Measurements from ENCODE around the gene MRPS21.

Gene MRPS21

DNA sequence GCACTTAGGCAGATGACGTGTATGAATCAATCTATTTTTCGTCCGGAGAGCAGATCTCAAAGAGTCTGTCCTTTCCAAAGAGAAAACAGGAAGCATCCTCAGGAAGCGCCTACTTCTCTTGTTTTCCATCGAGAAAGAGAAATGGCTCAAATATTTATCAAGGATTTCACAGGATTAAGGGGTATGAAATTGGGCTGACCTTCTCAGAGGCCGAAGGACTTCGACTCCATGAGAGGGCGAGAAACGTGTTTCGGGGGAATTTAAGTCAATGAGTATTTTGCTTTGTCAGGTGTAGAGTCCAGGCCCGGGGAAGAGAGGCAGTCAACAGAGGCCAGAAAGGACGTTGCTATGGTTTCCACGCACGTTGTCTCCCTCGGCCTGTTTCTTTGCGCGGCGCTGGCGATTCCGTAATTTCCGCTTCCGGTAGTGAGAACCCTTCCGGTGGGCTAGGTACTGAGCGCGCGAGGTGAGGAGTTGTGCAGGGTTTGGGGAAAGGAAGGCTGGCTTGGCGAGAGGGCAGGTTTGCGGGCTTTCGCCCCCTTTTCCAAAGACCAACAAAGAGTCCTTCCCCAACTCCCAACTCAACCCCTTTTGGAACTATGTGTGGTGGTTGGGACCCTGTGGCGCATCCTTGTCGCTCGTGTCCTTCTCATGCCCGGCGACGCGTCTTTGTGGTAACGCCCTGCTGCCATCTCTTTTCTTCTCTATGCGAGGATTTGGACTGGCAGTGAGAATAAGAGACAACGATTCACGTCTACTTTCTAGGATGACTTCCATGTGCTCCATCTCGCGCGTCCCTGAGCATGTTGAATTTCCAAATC is at the start of gene MRPS21:
MRPS21 (plus strand) TSS at position 429 of the 821 bp plus-strand sequence. CDS start 506 bp downstream, outside the sequence.
- FAIRE-seq (no peak), DNase-seq (ENCODE audit: low spot score) (peak; percentile 70)

GRCh38 chr1:150249936-150250335 is 43.7 kb upstream of the MRPS21 start:
- no peak for FAIRE-seq
- DNase-seq (ENCODE audit: low spot score) = no peak

DNA sequence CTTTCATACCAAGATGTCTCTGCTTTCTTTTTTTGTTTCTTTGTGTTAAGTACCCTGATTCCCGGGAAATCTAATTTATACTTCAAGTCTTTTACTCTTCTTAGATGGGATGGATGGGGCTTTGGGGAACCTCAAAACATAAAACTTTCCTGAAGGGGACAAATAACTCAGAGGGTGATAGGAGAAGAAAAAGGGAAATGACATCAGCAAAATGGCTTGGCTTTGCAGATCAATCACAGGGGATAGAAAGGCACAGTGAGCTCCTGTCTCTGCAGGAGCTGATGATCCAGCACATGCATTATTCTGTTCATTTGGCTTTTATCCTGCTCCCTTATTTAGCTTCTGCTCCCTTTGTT is 37.5 kb upstream of the MRPS21 start:
- no peak for DNase-seq (ENCODE audit: low spot score)
- no peak for FAIRE-seq

GRCh38 chr1:150256554-150257341 is 36.9 kb upstream of the MRPS21 start:
- FAIRE-seq (no peak), DNase-seq (ENCODE audit: low spot score) (no peak)

DNA sequence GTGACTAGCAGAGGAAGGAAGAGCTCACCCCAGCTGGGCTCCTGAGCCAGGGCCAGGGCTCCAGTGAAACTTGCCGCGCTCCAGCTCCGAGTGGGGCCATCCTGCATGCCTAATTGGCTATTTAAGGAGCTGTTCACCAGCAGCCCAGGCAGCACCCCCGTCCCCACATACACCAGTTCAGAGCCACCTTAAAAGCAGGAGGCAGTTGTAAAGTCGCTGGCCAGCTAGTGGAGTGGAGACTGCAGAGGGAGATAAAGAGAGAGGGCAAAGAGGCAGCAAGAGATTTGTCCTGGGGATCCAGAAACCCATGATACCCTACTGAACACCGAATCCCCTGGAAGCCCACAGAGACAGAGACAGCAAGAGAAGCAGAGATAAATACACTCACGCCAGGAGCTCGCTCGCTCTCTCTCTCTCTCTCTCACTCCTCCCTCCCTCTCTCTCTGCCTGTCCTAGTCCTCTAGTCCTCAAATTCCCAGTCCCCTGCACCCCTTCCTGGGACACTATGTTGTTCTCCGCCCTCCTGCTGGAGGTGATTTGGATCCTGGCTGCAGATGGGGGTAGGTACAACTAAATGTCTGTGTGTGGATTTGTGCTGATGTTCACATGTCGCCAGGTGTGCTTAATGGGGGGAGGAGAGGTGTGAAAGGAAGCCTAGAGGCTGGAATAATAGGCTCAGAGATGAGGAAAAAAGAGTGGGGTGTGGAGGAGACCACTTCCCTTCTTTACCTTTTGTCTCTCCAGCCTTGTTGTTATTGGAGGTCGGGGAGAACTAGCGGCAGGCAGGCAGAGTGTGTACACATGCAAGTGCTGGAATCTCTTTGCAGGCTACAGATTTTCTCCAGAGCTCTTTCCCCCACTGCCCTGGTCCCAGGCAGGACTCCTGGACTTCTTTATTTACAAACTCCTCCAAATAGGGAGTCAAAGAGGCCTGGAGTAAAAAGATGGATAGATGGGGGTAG is 35.8 kb upstream of the MRPS21 start, which contains the start of gene CA14:
CA14 (plus strand) TSS at position 151 of the 962 bp plus-strand sequence; CDS start at position 506, 355 bp downstream.
- DNase-seq (ENCODE audit: low spot score) = no peak
- FAIRE-seq = no peak

GRCh38 chr1:150259217-150259616 is 34.4 kb upstream of the MRPS21 start:
- DNase-seq (ENCODE audit: low spot score) = no peak
- FAIRE-seq = no peak

- no peak for FAIRE-seq
- no peak for DNase-seq (ENCODE audit: low spot score)
Observed at GRCh38 chr1:150259758-150260669, 33.6 kb upstream of the MRPS21 start.

DNA sequence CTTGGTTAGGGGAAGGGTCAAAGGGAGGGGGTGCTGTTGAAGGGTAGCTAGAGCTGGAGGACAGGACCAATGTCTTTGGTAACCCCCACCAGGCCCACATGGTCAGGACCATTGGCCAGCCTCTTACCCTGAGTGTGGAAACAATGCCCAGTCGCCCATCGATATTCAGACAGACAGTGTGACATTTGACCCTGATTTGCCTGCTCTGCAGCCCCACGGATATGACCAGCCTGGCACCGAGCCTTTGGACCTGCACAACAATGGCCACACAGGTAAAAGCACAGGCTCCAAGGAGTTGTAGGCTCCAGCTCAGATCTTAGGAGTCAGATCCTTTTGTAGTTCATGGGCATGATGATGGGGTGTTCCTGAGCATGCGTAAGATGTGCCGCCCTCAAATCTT is 32.3 kb upstream of the MRPS21 start:
- FAIRE-seq (no peak), DNase-seq (ENCODE audit: low spot score) (no peak)

GRCh38 chr1:150262388-150263320 is 31.0 kb upstream of the MRPS21 start:
- DNase-seq (ENCODE audit: low spot score) = no peak

GRCh38 chr1:150263549-150263948 is 30.1 kb upstream of the MRPS21 start:
- FAIRE-seq (no peak), DNase-seq (ENCODE audit: low spot score) (no peak)

More at GRCh38 chr1:150262388-150263320, 31.0 kb upstream of the MRPS21 start:
- no peak for FAIRE-seq

GRCh38 chr1:150267896-150268295 is 25.8 kb upstream of the MRPS21 start:
- DNase-seq (ENCODE audit: low spot score) (no peak), FAIRE-seq (no peak)

DNA sequence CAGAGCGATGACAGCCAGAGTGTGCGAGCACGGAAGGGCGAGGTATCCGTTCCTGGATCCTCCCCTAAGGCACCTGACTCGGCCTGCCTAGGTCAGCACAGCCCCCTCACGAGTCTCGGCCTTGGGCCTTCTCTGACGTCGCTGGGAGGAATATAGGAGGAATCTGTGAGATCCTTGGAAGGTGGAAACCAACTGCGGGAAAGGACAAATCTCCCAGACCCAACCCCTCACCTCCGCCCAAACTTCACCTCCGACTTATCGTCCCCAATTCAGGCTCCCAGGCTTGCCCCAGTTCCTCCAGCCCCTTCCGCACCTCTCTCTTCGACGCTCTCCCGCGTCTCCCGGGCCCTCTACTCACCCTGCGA is 25.3 kb upstream of the MRPS21 start:
- peak; percentile 11 for DNase-seq (ENCODE audit: low spot score)
- no peak for FAIRE-seq

- peak; percentile 82 for FAIRE-seq
- DNase-seq (ENCODE audit: low spot score) = peak; percentile 89
Observed at GRCh38 chr1:150268705-150269403, 24.8 kb upstream of the MRPS21 start, which contains the start of gene APH1A. APH1A (minus strand) TSS chr1:150269016; CDS start chr1:150268810, 206 bp downstream.

GRCh38 chr1:150269451-150269850 is 24.2 kb upstream of the MRPS21 start:
- FAIRE-seq = no peak
- no peak for DNase-seq (ENCODE audit: low spot score)

DNA sequence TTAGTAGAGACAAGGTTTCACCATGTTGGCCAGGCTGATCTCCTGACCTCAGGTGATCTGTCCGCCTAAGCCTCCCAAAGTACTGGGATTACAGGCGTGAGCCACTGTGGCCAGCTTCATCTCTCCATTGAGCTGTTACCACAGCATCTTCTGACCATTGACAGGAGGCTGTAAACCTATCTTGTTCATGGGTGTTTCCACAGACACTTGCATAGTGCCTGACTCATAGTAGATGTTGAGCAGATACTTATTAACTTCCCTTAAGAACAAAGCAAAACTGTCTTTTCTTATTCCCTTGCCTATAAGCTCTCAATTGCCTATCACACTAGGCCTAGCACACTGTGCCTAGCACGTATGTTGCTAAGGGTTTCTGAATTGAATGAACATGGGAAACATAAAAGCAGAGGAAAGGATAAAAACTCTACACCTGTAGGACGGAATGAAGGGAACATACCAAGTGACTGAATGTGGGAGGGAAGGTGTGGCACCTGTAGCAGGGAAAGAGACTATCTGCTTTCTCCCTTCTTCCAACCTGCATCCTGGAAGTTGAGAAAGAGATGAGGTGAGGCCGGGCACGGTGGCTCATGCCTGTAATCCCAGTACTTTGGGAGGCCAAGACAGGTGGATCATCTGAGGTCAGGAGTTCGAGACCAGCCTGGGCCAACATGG is 22.2 kb upstream of the MRPS21 start:
- no peak for FAIRE-seq
- no peak for DNase-seq (ENCODE audit: low spot score)

- DNase-seq (ENCODE audit: low spot score) (no peak), FAIRE-seq (no peak)
Observed at GRCh38 chr1:150273311-150273710, 20.4 kb upstream of the MRPS21 start.

DNA sequence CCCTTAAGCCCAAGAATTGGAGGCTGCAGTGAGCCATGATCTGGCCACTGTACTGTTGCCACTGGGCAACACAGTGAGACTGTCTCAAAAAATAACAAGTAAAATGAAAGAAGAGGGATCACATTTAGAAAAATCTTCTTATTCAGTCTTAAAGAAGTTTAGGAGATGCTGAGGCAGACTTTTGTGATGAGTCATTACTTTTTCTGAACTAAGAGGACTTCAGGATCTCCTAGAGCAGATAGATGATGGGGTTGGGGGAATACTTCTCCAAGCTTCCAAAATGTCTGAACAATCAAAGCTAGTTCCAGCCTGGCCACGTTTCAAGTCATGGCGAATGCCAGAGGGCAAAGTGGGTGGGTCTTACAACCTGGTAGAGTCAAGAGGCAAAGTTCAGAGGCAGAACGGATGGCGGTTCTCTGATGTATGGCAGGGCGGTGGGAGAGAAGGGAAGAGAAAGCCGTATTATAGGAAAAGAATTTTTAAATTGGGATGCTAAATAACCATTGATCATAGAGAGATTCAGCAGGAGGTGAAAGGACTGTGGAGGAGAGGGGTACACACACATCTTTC is 13.4 kb upstream of the MRPS21 start:
- DNase-seq (ENCODE audit: low spot score) = no peak
- no peak for FAIRE-seq
